ENCODE data around the gene TMEM132D. TPM values are rescaled to one million over a fixed set of nuclear protein-coding genes. Genes with fewer than 3 reads are reported as not detected.

TMEM132D gene
- total RNA-seq, 1 experiment from 2014 or later = not detected

DNA sequence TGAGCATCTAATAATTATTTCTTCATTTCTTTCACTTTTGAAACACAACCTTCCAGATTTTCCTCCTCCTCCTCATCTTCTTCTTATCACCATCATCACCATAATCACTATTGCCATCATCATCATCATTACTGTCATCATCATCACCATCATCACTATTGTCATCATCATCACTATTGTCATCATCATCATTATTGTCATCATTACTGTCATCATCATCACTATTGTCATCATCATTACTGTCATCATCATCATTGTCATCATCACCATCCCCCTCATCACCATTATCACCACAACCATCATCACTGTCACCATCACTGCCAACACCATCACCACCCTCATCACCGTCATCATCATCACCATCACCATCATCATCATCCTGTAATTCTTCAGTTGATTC lies 400.0 kb downstream of the TMEM132D start:
- no peaks in the 10 kb centered on the region for H3K36me3 ChIP-seq (ENCODE audit: control insufficient read depth, insufficient read depth, low read length)
- intact Hi-C loops (cut with micrococcal nuclease; ENCODE audit: unreplicated experiment) = no loop called here

DNA sequence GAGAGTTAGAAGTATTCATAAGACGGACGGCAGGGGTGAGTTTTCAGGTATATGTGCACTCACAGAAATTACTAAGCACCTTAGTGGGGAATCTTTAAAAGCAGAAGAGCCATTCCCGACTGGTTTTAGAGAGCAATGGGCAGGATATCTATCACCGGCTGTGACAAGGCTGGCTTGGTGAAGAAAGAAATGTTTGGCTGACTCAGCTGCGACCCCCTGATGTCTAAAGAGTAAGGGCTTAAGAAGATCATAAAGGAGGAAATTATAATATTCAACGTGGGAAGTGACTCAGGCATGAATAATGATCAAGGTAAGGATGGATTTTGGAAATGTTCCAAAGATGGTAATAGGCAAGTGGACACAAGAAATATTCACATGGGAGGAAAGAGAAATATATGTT lies 407.6 kb downstream of the TMEM132D start:
- no peaks in the 10 kb centered on the region for H3K36me3 ChIP-seq (ENCODE audit: control insufficient read depth, insufficient read depth, low read length)
- no TSS peak for BruUV-seq (replicated peaks)
- H3K27me3 ChIP-seq (ENCODE audit: control insufficient read depth, insufficient read depth, low read length) = no peaks in the 10 kb centered on the region
- no peak for DNase-seq (ENCODE audit: low read depth, low spot score)
- H3K9me3 ChIP-seq (ENCODE audit: control insufficient read depth, insufficient read depth, low read depth, low read length) = no peaks in the 10 kb centered on the region
- ChIA-PET POLR2A (no interaction called here), CTCF (no interaction called here)
- H3K4me3 ChIP-seq (ENCODE audit: low read depth in 2 of 2, low read length in 2 of 2) = no peak overlapping the region
- no peak overlapping the region for H3K27ac ChIP-seq (ENCODE audit: low read length)
- no peak for ATAC-seq
- in situ Hi-C loops (cut with HindIII; ENCODE audit: low pct_unique_long_range_greater_than_20kb, low sequenced_read_pairs) = no loop called here
- TF ChIP-seq TCF7L2 (IDR thresholded peaks at IDR 0.05; ENCODE audit: low read depth, low read length) = no peak
- no peak for TF ChIP-seq CTCF (IDR thresholded peaks at IDR 0.05)
- TF ChIP-seq SIN3A (IDR thresholded peaks at IDR 0.05; ENCODE audit: borderline replicate concordance, insufficient read depth, low read depth, low read length) = no peak
- no peak for TF ChIP-seq REST (IDR thresholded peaks at IDR 0.05; ENCODE audit: insufficient read depth in 1 of 2, low read depth in 2 of 2, low read length in 1 of 2)
- no peak for TF ChIP-seq POLR2AphosphoS5 (IDR thresholded peaks at IDR 0.05; ENCODE audit: low read depth, low read length)
- no peaks in the 10 kb centered on the region for H3K4me1 ChIP-seq (ENCODE audit: control insufficient read depth, insufficient read depth, low read length)
- intact Hi-C loops (cut with micrococcal nuclease; ENCODE audit: unreplicated experiment) = no loop called here

More for the DNA sequence above, 400.0 kb downstream of the TMEM132D start:
- Histone ChIP-seq H3K4me1 (ENCODE audit: control insufficient read depth, insufficient read depth, low read length) (no peaks in the 10 kb centered on the region), H3K27me3 (ENCODE audit: control insufficient read depth, insufficient read depth, low read length) (no peaks in the 10 kb centered on the region), H3K4me3 (ENCODE audit: low read depth in 2 of 2, low read length in 2 of 2) (no peak overlapping the region), H3K27ac (ENCODE audit: low read length) (no peak overlapping the region), H3K9me3 (ENCODE audit: control insufficient read depth, insufficient read depth, low read depth, low read length) (no peaks in the 10 kb centered on the region)
- POLR2A ChIA-PET = no interaction called here
- in situ Hi-C loops (cut with HindIII; ENCODE audit: low pct_unique_long_range_greater_than_20kb, low sequenced_read_pairs) = no loop called here
- DNase-seq (ENCODE audit: low read depth, low spot score) (no peak), ATAC-seq (no peak)
- BruUV-seq (replicated peaks) = no TSS peak
- CTCF ChIA-PET = no interaction called here
- TF ChIP-seq REST (IDR thresholded peaks at IDR 0.05; ENCODE audit: insufficient read depth in 1 of 2, low read depth in 2 of 2, low read length in 1 of 2) = no peak
- no peak for TF ChIP-seq TCF7L2 (IDR thresholded peaks at IDR 0.05; ENCODE audit: low read depth, low read length)
- no peak for TF ChIP-seq SIN3A (IDR thresholded peaks at IDR 0.05; ENCODE audit: borderline replicate concordance, insufficient read depth, low read depth, low read length)
- TF ChIP-seq POLR2AphosphoS5 (IDR thresholded peaks at IDR 0.05; ENCODE audit: low read depth, low read length) = no peak
- TF ChIP-seq CTCF (IDR thresholded peaks at IDR 0.05) = no peak
